GM23338 (cell line): ENCODE measurements around the gene NAB2. TPM values are rescaled to one million over a fixed set of nuclear protein-coding genes. Genes with fewer than 3 reads are reported as not detected.

ENCODE experiments used
- ATAC-seq: fragments of 200-7000 bp; cut with Tn5 transposase; 3 replicates; pipeline ENCODE4 v1.9.1; 2020
- DNase-seq: peaks from one replicate; pipeline ENCODE4 v3.0.0-alpha.2; 2015; ENCODE audit warnings: low spot score
- H2AFZ ChIP-seq: fragments of 200-600 bp; sonication (generic); 2 replicates; pipeline ENCODE4 v1.8.0; 2016; ENCODE audit warnings: antibody characterized with exemption, mild to moderate bottlenecking, moderate library complexity
- H3F3A ChIP-seq: fragments of 200-600 bp; sonication (generic); replicated peaks from 2 replicates; pipeline ENCODE4 v1.8.0; 2017; ENCODE audit warnings: antibody characterized with exemption, mixed run types, low read depth
- H3K27ac ChIP-seq: fragments of 200-600 bp; sonication (generic); 2 replicates; pipeline ENCODE4 v1.6.1; 2016; ENCODE audit warnings: low read depth
- H3K27me3 ChIP-seq: fragments of 200-600 bp; sonication (generic); 2 replicates; pipeline ENCODE4 v1.8.0; 2016; ENCODE audit warnings: mild to moderate bottlenecking, mixed run types, moderate library complexity; ENCODE audit not compliant: insufficient read depth
- H3K36me3 ChIP-seq: fragments of 200-600 bp; sonication (generic); 2 replicates; pipeline ENCODE4 v1.8.0; 2016; ENCODE audit warnings: mild to moderate bottlenecking; ENCODE audit not compliant: insufficient read depth
- H3K4me1 ChIP-seq: fragments of 200-600 bp; sonication (generic); 2 replicates; pipeline ENCODE4 v1.8.0; 2016; ENCODE audit warnings: mild to moderate bottlenecking, moderate library complexity; ENCODE audit not compliant: insufficient read depth
- H3K4me2 ChIP-seq: fragments of 200-600 bp; sonication (generic); 2 replicates; pipeline ENCODE4 v1.7.1; 2017; ENCODE audit warnings: mixed run types
- H3K4me3 ChIP-seq: fragments of 200-600 bp; sonication (generic); 2 replicates; pipeline ENCODE4 v1.6.1; 2016; ENCODE audit warnings: mixed run types
- H3K79me2 ChIP-seq: fragments of 200-600 bp; sonication (generic); replicated peaks from 2 replicates; pipeline ENCODE4 v1.8.0; 2017; ENCODE audit warnings: mild to moderate bottlenecking; ENCODE audit not compliant: insufficient read depth
- H3K9me2 ChIP-seq: fragments of 200-600 bp; sonication (generic); 2 replicates; pipeline ENCODE4 v1.8.0; 2017; ENCODE audit not compliant: insufficient read depth
- H4K20me1 ChIP-seq: fragments of 200-600 bp; sonication (generic); replicated peaks from 2 replicates; pipeline ENCODE4 v1.8.0; 2017; ENCODE audit warnings: mild to moderate bottlenecking; ENCODE audit not compliant: insufficient read depth
- H3K27ac Mint-ChIP-seq: 2 replicates; pipeline ENCODE4 v1.8.0; 2020; ENCODE audit warnings: inconsistent platforms, mild to moderate bottlenecking, moderate library complexity, mixed read lengths
- H3K27me3 Mint-ChIP-seq: 3 replicates; pipeline ENCODE4 v1.8.0; 2022; ENCODE audit warnings: low read depth, mild to moderate bottlenecking, moderate library complexity, mixed read lengths, inconsistent platforms; ENCODE audit not compliant: insufficient read depth, poor library complexity
- H3K36me3 Mint-ChIP-seq: 3 replicates; pipeline ENCODE4 v1.8.0; 2021; ENCODE audit warnings: low read depth, mild to moderate bottlenecking, inconsistent platforms, moderate library complexity, mixed read lengths
- H3K4me1 Mint-ChIP-seq: 3 replicates; pipeline ENCODE4 v1.8.0; 2020; ENCODE audit warnings: mild to moderate bottlenecking, inconsistent platforms, mixed read lengths
- H3K4me3 Mint-ChIP-seq: 3 replicates; pipeline ENCODE4 v1.8.0; 2021; ENCODE audit warnings: moderate library complexity, mild to moderate bottlenecking, inconsistent platforms, mixed read lengths
- H3K9me3 Mint-ChIP-seq: 3 replicates; pipeline ENCODE4 v1.8.0; 2020; ENCODE audit warnings: moderate library complexity, mild to moderate bottlenecking, inconsistent platforms, mixed read lengths
- CTCF ChIP-seq, 2 experiments: fragments of 200-600 bp in 1 of 2; sonication (generic) in 1 of 2; conservative IDR thresholded peaks; 2 replicates each; pipeline versions ENCODE4 v1.5.1 to v1.6.1; 2016 to 2017; ENCODE audit warnings: antibody characterized with exemption in 2 of 2, low read depth in 2 of 2, mild to moderate bottlenecking in 2 of 2, moderate library complexity in 1 of 2
- ETS1 ChIP-seq: IDR thresholded peaks from 2 replicates; pipeline ENCODE4 v1.6.1; 2016; ENCODE audit warnings: antibody characterized with exemption
- EZH2 ChIP-seq: fragments of 200-600 bp; sonication (generic); IDR thresholded peaks from one replicate; pipeline ENCODE4 v1.8.0; 2017; ENCODE audit warnings: antibody characterized with exemption, mild to moderate bottlenecking, low read depth; ENCODE audit not compliant: unreplicated experiment
- EZH2phosphoT487 ChIP-seq: fragments of 200-600 bp; sonication (generic); IDR thresholded peaks from one replicate; pipeline ENCODE4 v1.8.1; 2018; ENCODE audit warnings: antibody characterized with exemption; ENCODE audit not compliant: unreplicated experiment
- JUNB ChIP-seq: IDR thresholded peaks from one replicate; pipeline ENCODE4 v1.6.1; 2016; ENCODE audit warnings: antibody characterized with exemption; ENCODE audit not compliant: unreplicated experiment
- REST ChIP-seq: IDR thresholded peaks from one replicate; pipeline ENCODE4 v1.6.1; 2018; ENCODE audit warnings: antibody characterized with exemption; ENCODE audit not compliant: unreplicated experiment
- STAT1 ChIP-seq: IDR thresholded peaks from one replicate; pipeline ENCODE4 v1.6.1; 2016; ENCODE audit warnings: antibody characterized with exemption; ENCODE audit not compliant: unreplicated experiment
- ZNF114 ChIP-seq: fragments of 250-450 bp; sonication (Bioruptor Pico); IDR thresholded peaks from 2 replicates; pipeline ENCODE4 v1.5.0; 2020; ENCODE audit warnings: mild to moderate bottlenecking, moderate library complexity
- polyA plus RNA-seq: library from polyadenylated mRNA; unstranded; fragments of >200 nt; fragmentation: Nextera tagmentation; extraction: Ambion mirVana; gene quantifications from 2 replicates; pipeline ENCODE4 v1.2.1, GENCODE V29; 2016
- total RNA-seq: library from RNA; depleted of rRNA; stranded (reverse); fragments of >200 nt; shearing (Covaris generic); gene quantifications from 2 replicates; pipeline ENCODE4 v1.2.3, GENCODE V29; 2014

NAB2 gene
- total and polyA plus RNA-seq, 2 experiments from 2014 or later, result 6.5 to 19.8 TPM

- TF ChIP-seq ZNF114 (CRISPR knock-in tag) (no peak), EZH2phosphoT487 (no peak), EZH2 (no peak), STAT1 (no peak), ETS1 (no peak)
Measured at GRCh38 chr12:57131896-57132744, 43.2 kb downstream of the NAB2 start (continued).

- H3K4me3 Mint-ChIP-seq, result peak overlapping the region; percentile 25
- TF ChIP-seq EZH2 (no peak), CTCF (conservative IDR thresholded peaks at IDR 0.05; ENCODE audit: low read depth in 2 of 2) (peak in 1 of 2 experiments; percentile 23; a peak in 2 of 4 replicates)
- peaks cover 39% of the 10 kb centered on the region for H4K20me1 ChIP-seq
- peaks cover 60% of the 10 kb centered on the region for H3K4me1 ChIP-seq
- peaks cover 91% of the 10 kb centered on the region for H3K79me2 ChIP-seq
- peaks cover 3% of the 10 kb centered on the region; the same call in 1 of the 2 replicates for H3K36me3 ChIP-seq
- H3K27ac Mint-ChIP-seq, result peak overlapping the region; percentile 23; the same call in 1 of the 2 replicates
- ATAC-seq (no peak), DNase-seq (peak; percentile 52)
- peak overlapping the region; percentile 93 for H3K4me2 ChIP-seq
- peaks cover 27% of the 10 kb centered on the region for H3K36me3 Mint-ChIP-seq
- H3K27ac ChIP-seq, result peak overlapping the region; percentile 93
- no peaks in the 10 kb centered on the region for H3K9me2 ChIP-seq
- H3K27me3 Mint-ChIP-seq, result peaks cover 37% of the 10 kb centered on the region
- no peak overlapping the region for H2AFZ ChIP-seq
- H3K4me1 Mint-ChIP-seq, result peaks cover 76% of the 10 kb centered on the region
- H3K4me3 ChIP-seq, result peak overlapping the region; percentile 38
- no peaks in the 10 kb centered on the region for H3K27me3 ChIP-seq
- 0 out of 2 replicates have a peak, but pooled peaks cover 17% of the 10 kb centered on the region for H3F3A ChIP-seq
- no peaks in the 10 kb centered on the region for H3K9me3 Mint-ChIP-seq
Measured at GRCh38 chr12:57133013-57133569, 44.2 kb downstream of the NAB2 start.

GRCh38 chr12:57133916-57134315 is 45.0 kb downstream of the NAB2 start:
- Histone ChIP-seq H4K20me1 (peaks cover 41% of the 10 kb centered on the region), H3K27ac (peak overlapping the region; percentile 83), H3K4me3 (no peak overlapping the region), H3K79me2 (peaks cover 91% of the 10 kb centered on the region), H3F3A (0 out of 2 replicates have a peak, but pooled peaks cover 17% of the 10 kb centered on the region), H3K4me2 (peak overlapping the region; percentile 62; the same call in 1 of the 2 replicates), H3K36me3 (peaks cover 3% of the 10 kb centered on the region; the same call in 1 of the 2 replicates), H2AFZ (no peak overlapping the region), H3K27me3 (no peaks in the 10 kb centered on the region), H3K9me2 (no peaks in the 10 kb centered on the region), H3K4me1 (peaks cover 60% of the 10 kb centered on the region)
- peaks cover 82% of the 10 kb centered on the region for H3K4me1 Mint-ChIP-seq
- ATAC-seq (no peak), DNase-seq (no peak)
- no peaks in the 10 kb centered on the region for H3K9me3 Mint-ChIP-seq
- H3K27me3 Mint-ChIP-seq, result peaks cover 36% of the 10 kb centered on the region
- peaks cover 35% of the 10 kb centered on the region for H3K36me3 Mint-ChIP-seq
- peak overlapping the region; percentile 13; the same call in 1 of the 3 replicates for H3K4me3 Mint-ChIP-seq
- H3K27ac Mint-ChIP-seq, result no peak overlapping the region
- TF ChIP-seq EZH2phosphoT487 (no peak), REST (no peak), JUNB (no peak)
